Measurements from ENCODE around the gene RPL10A.

Gene RPL10A

GRCh38 chr6:35493307-35493983, 25.2 kb downstream of the RPL10A start:
- no peak for DNase-seq

DNA sequence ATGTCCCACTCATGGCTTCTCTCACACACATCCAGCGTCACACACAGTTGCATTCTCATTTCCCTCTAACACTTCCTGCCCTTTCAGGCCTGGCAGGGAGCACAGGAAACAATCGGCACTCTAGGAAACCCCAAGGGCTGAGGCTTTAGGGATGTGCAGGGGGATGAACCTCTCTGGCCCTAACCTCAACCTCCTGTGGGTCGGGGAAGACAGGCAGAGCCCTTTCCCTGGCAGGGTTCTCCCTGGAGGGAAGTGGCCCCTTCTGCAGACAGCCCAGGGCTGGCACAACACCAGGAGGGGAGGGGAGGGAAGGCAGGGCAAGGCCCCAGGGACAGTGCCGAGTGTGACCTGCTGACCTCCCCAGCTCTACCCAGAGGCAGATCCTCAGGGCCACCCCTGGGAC, 26.0 kb downstream of the RPL10A start:
- DNase-seq: no peak

- DNase-seq: no peak
Observed at GRCh38 chr6:35495258-35496035, 27.2 kb downstream of the RPL10A start.

DNA sequence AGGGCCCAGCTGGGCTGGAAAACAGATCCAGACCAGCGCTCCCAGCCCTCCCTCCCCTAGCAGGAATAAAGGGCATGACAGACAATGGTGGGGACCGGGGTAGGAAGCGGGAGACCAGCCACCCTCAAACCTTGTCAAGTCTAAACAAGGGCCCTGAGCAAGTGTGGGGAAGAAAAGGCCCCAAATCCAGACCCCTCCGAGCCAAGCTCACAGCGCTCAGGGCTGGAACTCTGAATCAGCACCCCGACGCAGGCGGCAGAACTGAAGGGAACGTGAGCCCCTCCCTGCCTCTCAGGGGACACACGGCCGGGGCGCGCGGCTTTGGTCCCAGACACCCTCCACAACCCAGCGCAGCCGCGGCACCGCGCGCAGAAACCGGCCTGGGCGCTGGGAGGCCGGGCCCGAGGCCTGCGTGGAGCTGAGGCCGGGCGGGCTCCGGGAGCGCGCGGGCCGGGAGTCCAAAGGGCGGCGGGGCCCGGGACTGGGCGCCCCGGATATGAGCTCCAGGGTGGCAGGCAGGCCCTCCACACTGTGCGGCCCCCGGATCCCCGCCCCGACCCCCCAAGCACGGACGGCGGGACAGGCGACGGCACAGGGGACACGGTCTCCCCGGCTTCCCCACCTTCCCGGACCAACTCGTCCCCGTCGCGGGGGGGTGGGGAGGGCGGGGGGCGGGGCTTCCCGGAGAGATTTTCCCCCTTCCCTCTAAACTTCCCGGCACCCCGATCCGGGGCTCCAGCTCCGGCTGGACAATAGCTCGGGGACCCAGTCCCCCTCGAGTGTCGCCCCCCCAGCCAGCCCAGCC, 28.0 kb downstream of the RPL10A start:
- DNase-seq: no peak

GRCh38 chr6:35496841-35497570, 28.8 kb downstream of the RPL10A start, which contains the start of gene TEAD3:
Gene TEAD3, minus strand, starts transcription at chr6:35497079.
- peak; percentile 56 for DNase-seq

DNA sequence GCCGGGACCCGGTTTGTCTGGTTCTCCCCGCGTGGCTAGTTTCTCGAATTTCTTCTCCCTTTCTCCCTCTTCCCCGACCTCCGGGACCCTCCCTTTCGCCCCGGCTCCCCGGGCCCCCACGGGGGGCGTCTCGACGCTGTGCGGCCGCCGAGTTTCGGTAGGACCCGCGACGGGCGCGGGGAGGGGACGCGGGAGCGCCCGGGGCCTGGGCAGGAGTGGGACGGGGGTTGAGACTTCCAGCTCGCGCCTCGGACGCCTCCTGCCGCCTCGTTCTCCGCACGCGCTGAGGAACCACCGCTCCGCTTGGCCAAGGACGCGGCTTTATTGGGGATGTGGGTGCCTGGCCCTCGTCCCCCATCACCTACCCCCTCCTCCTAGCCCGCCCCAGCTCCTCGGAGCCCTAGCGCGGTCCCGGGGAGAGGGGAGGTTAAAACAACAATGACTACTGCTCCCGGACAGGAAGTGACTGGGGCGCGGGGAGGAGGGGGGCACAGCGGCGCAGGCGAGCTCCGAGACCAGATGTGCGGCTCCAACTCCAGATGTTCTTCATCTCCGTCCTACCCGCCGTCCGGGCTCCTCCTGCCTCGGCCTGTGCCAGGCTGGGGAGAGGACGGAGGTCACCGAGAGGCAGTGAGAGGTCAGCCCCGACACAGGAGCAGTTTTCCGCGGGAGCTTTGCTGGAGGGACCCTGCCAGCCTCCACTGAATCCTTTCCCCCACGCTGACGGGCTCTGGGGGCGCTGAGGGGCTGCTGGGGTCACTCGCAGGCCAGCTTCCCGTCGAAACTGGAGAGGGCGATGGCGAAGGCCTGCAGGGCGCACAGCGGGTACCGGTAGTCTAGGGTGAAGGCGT, 29.6 kb downstream of the RPL10A start:
- peak; percentile 43 for DNase-seq

- DNase-seq: no peak
Observed at GRCh38 chr6:35498422-35499067, 30.3 kb downstream of the RPL10A start.

DNA sequence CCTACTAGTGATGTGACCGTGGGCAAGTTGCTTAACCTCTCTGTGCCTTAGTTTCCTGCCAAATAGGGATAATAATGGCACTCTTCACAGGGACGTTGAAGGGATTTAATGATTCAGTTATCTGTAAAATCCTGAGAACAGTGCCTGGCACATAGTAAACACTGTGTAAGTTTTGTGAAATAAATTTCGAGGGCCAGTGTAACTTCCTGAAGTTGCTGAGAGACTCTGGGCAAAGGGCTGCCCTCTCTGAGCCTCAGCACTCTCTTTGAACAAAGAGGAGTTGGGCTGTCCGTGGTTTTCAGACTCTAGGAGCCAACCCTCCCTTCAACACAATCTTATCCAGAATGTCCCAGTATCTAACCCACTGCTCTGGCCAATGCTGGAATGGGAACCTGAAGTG, 31.2 kb downstream of the RPL10A start:
- DNase-seq: no peak

GRCh38 chr6:35500782-35501181, 32.6 kb downstream of the RPL10A start:
- no peak for DNase-seq

DNA sequence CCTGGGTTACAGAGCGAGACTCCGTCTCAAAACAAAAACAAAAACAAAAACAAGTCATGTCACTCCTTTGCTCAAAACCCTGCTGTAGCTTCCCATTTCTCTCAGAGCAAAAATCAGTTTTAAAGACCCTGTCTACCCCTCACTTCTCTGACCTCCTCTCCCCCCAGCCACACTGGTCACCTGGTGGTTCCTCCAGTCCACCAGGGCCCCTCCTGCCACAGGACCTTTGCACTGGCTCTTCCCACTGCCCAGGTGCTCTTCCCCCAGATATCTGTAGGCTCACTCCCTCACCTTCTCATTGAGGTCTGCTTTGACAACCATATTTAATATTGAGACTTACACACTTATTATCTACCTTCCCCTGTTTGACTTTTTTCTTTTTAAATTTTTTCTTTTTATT, 33.6 kb downstream of the RPL10A start:
- DNase-seq: no peak

GRCh38 chr6:35503534-35503933, 35.3 kb downstream of the RPL10A start:
- DNase-seq: no peak

DNA sequence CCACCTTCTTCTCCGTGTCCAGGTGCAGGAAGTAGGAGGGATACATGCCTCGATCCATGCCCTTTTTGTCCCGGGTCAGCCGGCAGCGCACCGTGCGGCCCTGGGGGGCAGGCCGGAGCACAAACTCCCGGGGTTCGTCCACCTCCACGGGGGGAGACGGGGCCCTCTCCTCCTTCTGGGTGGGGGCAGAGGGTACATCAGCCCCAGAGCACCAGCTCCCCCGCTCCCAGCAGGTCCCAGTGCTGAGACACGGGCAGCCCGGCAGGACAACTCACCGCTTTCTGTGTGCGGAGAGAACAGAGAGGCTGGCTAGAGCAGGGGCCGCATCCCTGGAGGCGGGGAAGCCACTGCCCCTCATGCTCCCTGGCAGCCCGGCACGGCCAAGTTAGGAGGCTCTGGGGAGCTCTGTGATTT, 37.8 kb downstream of the RPL10A start:
- no peak for DNase-seq

- DNase-seq: no peak
Observed at GRCh38 chr6:35506536-35506935, 38.3 kb downstream of the RPL10A start.

DNA sequence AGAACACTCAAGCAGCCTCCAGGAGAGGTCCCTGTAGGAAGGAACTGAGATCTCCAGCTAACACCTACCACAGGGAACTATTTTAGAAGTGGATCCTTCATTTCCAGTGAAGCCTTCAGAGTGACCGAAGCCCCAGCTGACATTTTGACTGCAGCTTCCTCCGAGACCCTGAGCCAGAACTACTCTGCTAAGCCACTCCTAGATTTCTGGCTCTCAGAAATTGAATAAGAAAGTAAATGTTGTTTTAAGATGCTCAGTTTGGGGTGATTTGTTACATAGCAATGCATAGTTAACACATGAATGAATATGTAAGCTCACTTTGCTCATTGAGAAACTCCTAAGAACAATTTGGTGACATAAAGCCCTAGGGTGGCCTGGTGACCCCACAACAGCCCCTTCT, 39.0 kb downstream of the RPL10A start:
- DNase-seq: no peak

- DNase-seq: no peak
Observed at GRCh38 chr6:35508027-35508426, 39.8 kb downstream of the RPL10A start.

GRCh38 chr6:35508542-35508941, 40.3 kb downstream of the RPL10A start:
- DNase-seq: no peak

DNA sequence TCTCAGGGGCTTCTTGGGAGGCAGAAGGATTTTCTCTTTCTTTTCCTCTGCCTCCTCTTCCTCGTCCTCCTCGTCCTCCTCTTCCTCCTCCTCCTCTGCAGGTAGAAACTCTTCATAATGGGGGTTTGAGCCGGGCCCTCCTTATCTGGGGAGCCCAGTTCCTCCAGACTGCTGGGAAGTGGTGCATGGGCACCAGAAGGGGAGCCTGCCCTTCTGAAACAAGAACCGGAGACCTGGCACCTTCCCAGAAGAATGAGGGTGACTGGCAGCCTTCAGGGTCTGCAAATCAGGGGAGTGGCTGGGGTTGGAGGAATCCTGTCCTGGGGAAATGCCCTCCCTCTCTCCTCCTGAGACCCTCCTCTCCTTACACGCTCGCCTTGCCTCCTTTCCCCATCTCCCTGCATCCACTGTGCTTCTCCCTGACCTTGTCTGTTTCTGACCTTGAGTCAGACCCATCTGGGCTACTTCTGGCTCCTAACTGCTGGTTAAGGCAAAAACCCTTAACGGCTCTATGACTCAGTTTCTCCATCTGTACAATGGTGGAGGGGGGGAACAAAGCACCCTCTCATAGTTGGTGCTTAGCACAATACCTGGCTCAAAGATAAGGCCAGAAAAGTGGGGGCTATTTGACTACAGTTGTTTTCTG, 42.8 kb downstream of the RPL10A start:
- no peak for DNase-seq

DNA sequence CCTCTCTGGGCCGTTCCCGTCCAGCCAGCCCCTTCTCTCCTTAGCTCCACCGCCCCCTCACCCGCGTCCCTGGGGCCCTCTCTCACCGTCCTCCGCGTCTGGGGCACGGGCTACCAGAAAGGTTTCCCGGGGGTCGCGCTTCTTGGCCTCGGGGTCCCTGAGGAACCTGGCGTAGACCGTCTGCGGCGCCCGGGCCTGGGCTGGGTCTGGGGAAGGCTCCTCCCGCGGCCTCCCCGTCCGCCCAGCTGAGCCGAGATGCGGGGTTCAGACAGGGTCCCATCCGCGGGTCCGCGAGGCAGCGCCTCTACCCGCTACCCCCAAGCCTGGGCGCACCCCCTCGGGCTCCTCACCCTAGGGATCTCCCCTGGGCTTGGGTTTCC, 43.4 kb downstream of the RPL10A start:
- no peak for DNase-seq

GRCh38 chr6:35512006-35512405, 43.8 kb downstream of the RPL10A start:
- DNase-seq: no peak

DNA sequence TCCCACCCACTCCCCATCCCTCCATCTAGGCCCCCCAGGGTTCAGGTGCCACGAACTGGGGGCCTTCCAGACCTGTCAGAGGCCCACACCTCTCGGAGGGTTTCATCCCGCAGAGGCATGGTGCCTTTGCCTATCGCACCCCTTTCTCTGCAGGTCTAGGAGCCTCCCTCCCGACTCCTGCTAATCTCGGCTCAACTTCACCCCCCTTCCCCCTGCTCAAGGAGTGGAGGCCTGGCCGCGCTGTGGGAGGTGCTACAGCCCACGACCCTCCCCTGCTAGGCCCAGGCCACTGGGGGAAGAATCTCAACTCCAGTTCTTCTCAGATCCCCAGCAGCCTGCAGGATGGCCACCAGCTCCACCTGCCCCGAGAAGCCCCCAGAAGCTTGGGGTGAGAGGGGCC, 44.5 kb downstream of the RPL10A start, which contains the start of gene TULP1:
Gene TULP1, minus strand, starts transcription at position 157 of the 400 bp plus-strand sequence. Its CDS starts 38 bp downstream, at position 119.
- DNase-seq: no peak

DNA sequence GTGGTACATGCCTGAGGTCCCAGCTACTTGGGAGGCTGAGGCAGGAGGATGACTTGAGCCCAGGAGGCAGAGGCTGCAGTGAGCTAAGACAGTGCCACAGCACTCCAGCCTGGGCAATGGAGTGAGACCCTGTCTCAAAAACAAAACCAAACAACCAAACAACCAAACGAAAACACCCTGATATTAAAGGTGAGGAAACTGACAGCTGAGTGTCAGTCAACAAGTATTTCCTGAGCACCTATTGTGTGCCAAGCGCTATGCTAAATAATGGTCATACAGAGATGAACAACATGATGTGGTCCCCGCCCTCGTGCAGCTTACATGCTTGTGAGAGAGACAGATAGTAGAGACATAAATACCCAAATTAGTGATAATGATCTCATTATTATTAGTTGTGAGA, 46.4 kb downstream of the RPL10A start:
- no peak for DNase-seq

All from CD4-positive, alpha-beta T cell treated with Interleukin-17A for 1 hour (primary cell).